ENCODE measurements around the gene ATP9B. TPM values are rescaled to one million over a fixed set of nuclear protein-coding genes. Genes with fewer than 3 reads are reported as not detected.

ATP9B gene, protein sequence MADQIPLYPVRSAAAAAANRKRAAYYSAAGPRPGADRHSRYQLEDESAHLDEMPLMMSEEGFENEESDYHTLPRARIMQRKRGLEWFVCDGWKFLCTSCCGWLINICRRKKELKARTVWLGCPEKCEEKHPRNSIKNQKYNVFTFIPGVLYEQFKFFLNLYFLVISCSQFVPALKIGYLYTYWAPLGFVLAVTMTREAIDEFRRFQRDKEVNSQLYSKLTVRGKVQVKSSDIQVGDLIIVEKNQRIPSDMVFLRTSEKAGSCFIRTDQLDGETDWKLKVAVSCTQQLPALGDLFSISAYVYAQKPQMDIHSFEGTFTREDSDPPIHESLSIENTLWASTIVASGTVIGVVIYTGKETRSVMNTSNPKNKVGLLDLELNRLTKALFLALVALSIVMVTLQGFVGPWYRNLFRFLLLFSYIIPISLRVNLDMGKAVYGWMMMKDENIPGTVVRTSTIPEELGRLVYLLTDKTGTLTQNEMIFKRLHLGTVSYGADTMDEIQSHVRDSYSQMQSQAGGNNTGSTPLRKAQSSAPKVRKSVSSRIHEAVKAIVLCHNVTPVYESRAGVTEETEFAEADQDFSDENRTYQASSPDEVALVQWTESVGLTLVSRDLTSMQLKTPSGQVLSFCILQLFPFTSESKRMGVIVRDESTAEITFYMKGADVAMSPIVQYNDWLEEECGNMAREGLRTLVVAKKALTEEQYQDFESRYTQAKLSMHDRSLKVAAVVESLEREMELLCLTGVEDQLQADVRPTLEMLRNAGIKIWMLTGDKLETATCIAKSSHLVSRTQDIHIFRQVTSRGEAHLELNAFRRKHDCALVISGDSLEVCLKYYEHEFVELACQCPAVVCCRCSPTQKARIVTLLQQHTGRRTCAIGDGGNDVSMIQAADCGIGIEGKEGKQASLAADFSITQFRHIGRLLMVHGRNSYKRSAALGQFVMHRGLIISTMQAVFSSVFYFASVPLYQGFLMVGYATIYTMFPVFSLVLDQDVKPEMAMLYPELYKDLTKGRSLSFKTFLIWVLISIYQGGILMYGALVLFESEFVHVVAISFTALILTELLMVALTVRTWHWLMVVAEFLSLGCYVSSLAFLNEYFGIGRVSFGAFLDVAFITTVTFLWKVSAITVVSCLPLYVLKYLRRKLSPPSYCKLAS
- 28.1 and 28.6 TPM in 2 replicates for total RNA-seq

DNA sequence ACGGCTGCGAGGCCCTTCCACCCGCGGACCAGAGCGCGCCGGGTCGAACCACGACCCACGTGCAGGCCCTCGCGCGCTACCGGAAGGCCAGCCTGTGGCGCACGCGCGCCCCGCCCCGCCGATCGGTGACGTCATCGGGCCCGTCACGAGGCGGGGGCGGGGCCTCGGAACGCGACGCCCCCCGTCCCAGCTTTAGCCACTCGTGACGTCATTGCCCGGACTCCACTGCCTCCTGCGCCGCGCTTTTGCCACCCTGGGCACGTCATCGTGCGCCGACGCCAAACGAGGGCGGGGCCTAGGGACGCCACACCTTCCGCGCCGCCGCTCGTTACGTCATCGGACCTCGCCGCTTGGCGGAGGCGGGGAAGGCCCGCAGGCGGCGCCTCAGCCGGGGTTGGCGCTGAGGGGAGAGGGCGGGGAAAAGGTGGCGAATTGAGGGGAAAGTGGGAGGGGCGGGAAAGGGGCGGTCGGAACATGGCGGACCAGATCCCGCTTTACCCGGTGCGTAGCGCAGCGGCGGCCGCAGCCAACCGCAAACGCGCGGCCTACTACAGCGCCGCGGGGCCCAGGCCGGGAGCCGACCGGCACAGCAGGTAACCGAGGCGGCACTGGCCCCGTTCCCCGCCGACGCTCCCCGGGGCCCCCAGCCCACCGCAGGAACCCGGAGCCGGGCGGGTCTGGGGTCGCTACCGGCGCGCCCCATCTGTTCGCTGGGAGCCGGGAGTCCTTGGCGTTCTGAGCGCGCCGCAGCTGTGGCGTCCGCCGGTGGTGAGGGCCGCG is at the start of gene ATP9B:
Gene ATP9B, plus strand, starts transcription at position 458 of the 780 bp plus-strand sequence. Its CDS starts 17 bp downstream, at position 475.

DNA sequence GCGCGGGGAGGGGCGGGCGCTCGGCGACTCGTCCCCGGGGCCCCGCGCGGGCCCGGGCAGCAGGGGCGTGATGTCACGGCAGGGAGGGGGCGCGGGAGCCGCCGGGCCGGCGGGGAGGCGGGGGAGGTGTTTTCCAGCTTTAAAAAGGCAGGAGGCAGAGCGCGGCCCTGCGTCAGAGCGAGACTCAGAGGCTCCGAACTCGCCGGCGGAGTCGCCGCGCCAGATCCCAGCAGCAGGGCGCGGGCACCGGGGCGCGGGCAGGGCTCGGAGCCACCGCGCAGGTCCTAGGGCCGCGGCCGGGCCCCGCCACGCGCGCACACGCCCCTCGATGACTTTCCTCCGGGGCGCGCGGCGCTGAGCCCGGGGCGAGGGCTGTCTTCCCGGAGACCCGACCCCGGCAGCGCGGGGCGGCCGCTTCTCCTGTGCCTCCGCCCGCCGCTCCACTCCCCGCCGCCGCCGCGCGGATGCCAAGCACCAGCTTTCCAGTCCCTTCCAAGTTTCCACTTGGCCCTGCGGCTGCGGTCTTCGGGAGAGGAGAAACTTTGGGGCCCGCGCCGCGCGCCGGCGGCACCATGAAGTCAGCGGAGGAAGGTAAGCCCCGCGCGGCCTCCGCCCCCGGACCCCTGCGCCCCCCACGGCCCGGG is 326.7 kb downstream of the ATP9B start, which contains the start of gene NFATC1:
Gene NFATC1, plus strand, starts transcription at position 170 of the 644 bp plus-strand sequence. Its CDS starts 295 bp downstream, at position 465.

Other genes with a start within 250 kb of the ATP9B start
- 1.1 TPM in 1 of 2 replicates, not detected in the other for gene SALL3, start 89.6 kb upstream of the ATP9B start, total RNA-seq